Measurements from ENCODE around the gene SLC39A9.

GRCh38 chr14:69471436-69471835, 72.9 kb downstream of the SLC39A9 start:
- no peak for TF ChIP-seq RARB (CRISPR knock-in tag; IDR thresholded peaks at IDR 0.05)
- no peak for TF ChIP-seq ZNF70 (CRISPR knock-in tag; IDR thresholded peaks at IDR 0.05)

All from SK-N-SH treated with all-trans-retinoic acid at 6 μM for 48 hours (cell line).